Adrenal gland (tissue), 12 donors: ENCODE results near the gene ENTREP1. TPM values are rescaled to one million over a fixed set of nuclear protein-coding genes. Genes with fewer than 3 reads are reported as not detected.
A peak's percentile ranks its signal among the peaks of the same experiment; 100 is the strongest.

ENCODE experiments used
- DNase-seq, 7 donors: peaks; one replicate each; pipeline ENCODE4 v3.0.0-alpha.2; 2019 to 2020
- H3K27ac ChIP-seq, 5 donors: fragments of 200-600 bp; sonication (generic) in 4 of 5; 1 replicate in 3 of 5; 2 replicates in 2 of 5; pipeline versions ENCODE4 v1.5.1 to v1.8.0; 2016 to 2020; ENCODE audit warnings: mild to moderate bottlenecking in 1 of 5
- H3K27me3 ChIP-seq: fragments of 200-600 bp; 2 replicates; pipeline ENCODE4 v1.8.0; 2021
- H3K36me3 ChIP-seq, 2 donors: fragments of 200-600 bp; replicated peaks in 1 of 2; 1 replicate in 1 of 2; 2 replicates in 1 of 2; pipeline versions ENCODE4 v1.5.1 to v1.8.0; 2018 to 2022
- H3K4me1 ChIP-seq, 2 donors: fragments of 200-600 bp; replicated peaks in 1 of 2; 1 replicate in 1 of 2; 2 replicates in 1 of 2; pipeline versions ENCODE4 v1.5.1 to v1.8.0; 2018 to 2021
- H3K4me3 ChIP-seq, 4 donors: fragments of 200-600 bp; sonication (generic) in 3 of 4; one replicate each; pipeline ENCODE4 v1.5.1; 2016 to 2018
- H3K9me3 ChIP-seq, 3 donors: fragments of 200-600 bp; sonication (generic) in 1 of 3; replicated peaks in 1 of 3; 1 replicate in 2 of 3; 2 replicates in 1 of 3; pipeline versions ENCODE4 v1.5.1 to v1.8.0; 2016 to 2021
- POLR2A ChIP-seq, 2 donors: fragments of 450-650 bp; IDR thresholded peaks; one replicate each; pipeline ENCODE4 v1.6.1; 2017; ENCODE audit warnings: antibody characterized with exemption in 2 of 2, mild to moderate bottlenecking in 2 of 2, moderate library complexity in 1 of 2
- WGBS, 4 donors: extraction: QIAGEN DNeasy Blood & Tissue Kit in 2 of 4; methylation state at CpG; one replicate each; pipeline versions ENCODE4 v1.1.5 to v1.1.7; 2013 to 2017; 5-methylcytosine and 5-hydroxymethylcytosine counted together
- intact Hi-C, 2 donors: fragments of 100-400 bp; cut with DNase I; formaldehyde crosslinking; loops; one replicate each; pipeline versions ENCODE4 v1.14.1 to v1.15.0; 2022 to 2023
- polyA plus RNA-seq, 3 donors: library from polyadenylated mRNA; stranded (reverse); fragments of 200-250 nt in 2 of 3; fragments of 350-450 nt in 1 of 3; fragmentation: Illumina TruSeq in 1 of 3; extraction: RNeasy Lipid Tissue Mini Kit (QIAGEN cat#74804) in 1 of 3; gene quantifications; one replicate each; pipeline ENCODE4 v1.2.3, GENCODE V29; 2013 to 2014
- total RNA-seq, 9 donors: library from RNA; depleted of rRNA in 4 of 9; stranded (reverse); fragments of >200 nt in 4 of 9; fragments of 120-200 nt in 1 of 9; fragmentation: NEBNext Ultra II Directional in 1 of 9; extraction: Animal tissue kit (Norgen Biotek cat#: 25700) in 1 of 9; gene quantifications; one replicate each; pipeline versions ENCODE4 v1.1.0 to v1.2.4, GENCODE V29; 2013 to 2023
- TF ChIP-seq, protein P1 (sequence below), 6 experiments: fragments of 450-650 bp in 4 of 6; fragments of 200-600 bp in 2 of 6; sonication (generic) in 1 of 6; IDR thresholded peaks; 1 replicate in 5 of 6; 2 replicates in 1 of 6; pipeline versions ENCODE4 v1.5.1 to v1.8.0; 2016 to 2021; ENCODE audit warnings: antibody characterized with exemption in 6 of 6, mild to moderate bottlenecking in 2 of 6, moderate library complexity in 1 of 6
- donor health status: healthy with polysubstance abuse.
- donor health status: Bipolar disorder and iron deficiency.
- donor health status: DM: yes; HTN: yes; CAD: no.
- donor health status: DM: no; HTN: no; CAD: no.
- donor health status: DM: no; HTN: no; CAD: no.
- donor health status: DM: yes; HTN: yes; CAD: no.

Gene ENTREP1
- total and polyA plus RNA-seq, 12 donors, result 2.5 to 13.7 (median 6.9) TPM

DNA sequence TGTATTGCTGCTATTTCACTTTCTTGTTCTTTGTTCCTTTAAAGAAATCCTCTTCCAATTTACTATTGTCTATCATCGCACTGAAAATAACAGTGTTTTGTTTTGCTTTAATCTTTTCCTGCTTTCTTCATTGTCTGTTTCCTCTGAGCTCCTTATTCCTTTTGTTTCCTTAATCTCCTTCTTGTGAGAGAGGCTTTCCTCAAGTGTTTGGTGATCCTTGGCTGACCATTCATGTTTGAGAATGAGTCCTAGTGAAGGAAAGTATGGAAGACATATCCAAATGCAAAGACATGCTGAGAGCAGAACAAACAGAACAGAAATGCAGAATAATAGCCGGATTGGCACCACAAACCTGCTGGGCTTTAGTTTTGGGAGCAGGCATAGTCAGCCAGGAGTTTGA lies 42.0 kb upstream of the ENTREP1 start:
- TF ChIP-seq, protein P1, sequence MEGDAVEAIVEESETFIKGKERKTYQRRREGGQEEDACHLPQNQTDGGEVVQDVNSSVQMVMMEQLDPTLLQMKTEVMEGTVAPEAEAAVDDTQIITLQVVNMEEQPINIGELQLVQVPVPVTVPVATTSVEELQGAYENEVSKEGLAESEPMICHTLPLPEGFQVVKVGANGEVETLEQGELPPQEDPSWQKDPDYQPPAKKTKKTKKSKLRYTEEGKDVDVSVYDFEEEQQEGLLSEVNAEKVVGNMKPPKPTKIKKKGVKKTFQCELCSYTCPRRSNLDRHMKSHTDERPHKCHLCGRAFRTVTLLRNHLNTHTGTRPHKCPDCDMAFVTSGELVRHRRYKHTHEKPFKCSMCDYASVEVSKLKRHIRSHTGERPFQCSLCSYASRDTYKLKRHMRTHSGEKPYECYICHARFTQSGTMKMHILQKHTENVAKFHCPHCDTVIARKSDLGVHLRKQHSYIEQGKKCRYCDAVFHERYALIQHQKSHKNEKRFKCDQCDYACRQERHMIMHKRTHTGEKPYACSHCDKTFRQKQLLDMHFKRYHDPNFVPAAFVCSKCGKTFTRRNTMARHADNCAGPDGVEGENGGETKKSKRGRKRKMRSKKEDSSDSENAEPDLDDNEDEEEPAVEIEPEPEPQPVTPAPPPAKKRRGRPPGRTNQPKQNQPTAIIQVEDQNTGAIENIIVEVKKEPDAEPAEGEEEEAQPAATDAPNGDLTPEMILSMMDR (IDR thresholded peaks at IDR 0.05), result no peak
- Histone ChIP-seq H3K27ac (no peak overlapping the region), H3K4me1 (no peaks in the 10 kb centered on the region), H3K27me3 (no peaks in the 10 kb centered on the region), H3K4me3 (no peak overlapping the region), H3K9me3 (no peaks in the 10 kb centered on the region), H3K36me3 (no peaks in the 10 kb centered on the region)
- 65 to 81% (median 74%) methylated on average over 2 of the region's 2 CpGs for WGBS, 4 donors
- intact Hi-C loops, result no loop called here
- no peak for DNase-seq

DNA sequence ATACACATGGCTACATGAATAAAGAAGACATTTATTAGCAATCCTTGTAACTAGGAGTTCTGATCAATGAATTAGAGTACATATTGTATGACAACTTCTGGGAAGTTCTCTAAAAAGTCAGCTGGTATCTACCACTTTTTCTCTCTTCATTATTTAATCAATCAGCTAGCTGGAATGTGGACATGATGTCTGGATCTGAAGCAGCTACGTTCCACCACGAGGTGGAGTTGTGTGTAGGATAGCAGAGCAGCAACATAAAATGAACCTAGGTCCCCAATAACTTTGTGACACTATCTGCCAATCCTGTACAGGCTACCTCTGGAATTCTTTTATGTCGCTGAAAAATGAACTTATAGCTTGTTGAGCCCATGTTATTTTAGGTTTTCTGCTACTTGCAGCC lies 32.9 kb upstream of the ENTREP1 start:
- no peaks in the 10 kb centered on the region for H3K27me3 ChIP-seq
- TF ChIP-seq, protein P1 (IDR thresholded peaks at IDR 0.05), result no peak
- TF ChIP-seq POLR2A (IDR thresholded peaks at IDR 0.05), result no peak
- no peaks in the 10 kb centered on the region for H3K36me3 ChIP-seq
- intact Hi-C loops, result no loop called here
- DNase-seq, result no peak
- no peak overlapping the region for H3K4me3 ChIP-seq
- H3K4me1 ChIP-seq, result no peaks in the 10 kb centered on the region
- no peaks in the 10 kb centered on the region for H3K9me3 ChIP-seq
- no peak overlapping the region for H3K27ac ChIP-seq
- 83 to 95% (median 93%) methylated on average over 3 of the region's 3 CpGs for WGBS, 4 donors

DNA sequence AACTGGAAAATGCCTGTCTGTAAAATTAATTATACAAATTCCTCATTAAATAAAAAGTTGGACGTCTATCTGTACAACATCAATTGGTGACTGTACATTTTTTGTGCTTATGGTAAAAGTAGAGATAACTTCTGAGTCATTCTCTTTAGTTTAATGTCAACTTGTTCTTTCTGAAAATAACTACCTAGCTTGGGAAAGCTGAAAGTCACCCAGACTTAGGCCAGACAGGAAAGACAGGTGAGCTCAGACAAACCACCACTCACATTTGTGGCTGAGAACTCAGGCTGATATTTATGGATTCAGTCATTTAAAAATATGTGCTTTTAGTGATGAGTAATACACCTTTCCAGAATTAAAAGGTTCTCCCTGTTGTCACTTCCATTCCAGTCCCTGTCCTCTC lies 31.9 kb upstream of the ENTREP1 start:
- no peak overlapping the region for H3K4me3 ChIP-seq
- intact Hi-C loops, result no loop called here
- H3K9me3 ChIP-seq, result no peaks in the 10 kb centered on the region
- no peak for DNase-seq
- TF ChIP-seq, protein P1 (IDR thresholded peaks at IDR 0.05), result no peak
- TF ChIP-seq POLR2A (IDR thresholded peaks at IDR 0.05), result no peak
- no peak overlapping the region for H3K27ac ChIP-seq
- H3K27me3 ChIP-seq, result no peaks in the 10 kb centered on the region
- no peaks in the 10 kb centered on the region for H3K4me1 ChIP-seq
- H3K36me3 ChIP-seq, result no peaks in the 10 kb centered on the region
- whole genome bisulfite sequencing, 4 donors, result 28 to 46% (median 36%) methylated on average over 1 of the region's 1 CpG

DNA sequence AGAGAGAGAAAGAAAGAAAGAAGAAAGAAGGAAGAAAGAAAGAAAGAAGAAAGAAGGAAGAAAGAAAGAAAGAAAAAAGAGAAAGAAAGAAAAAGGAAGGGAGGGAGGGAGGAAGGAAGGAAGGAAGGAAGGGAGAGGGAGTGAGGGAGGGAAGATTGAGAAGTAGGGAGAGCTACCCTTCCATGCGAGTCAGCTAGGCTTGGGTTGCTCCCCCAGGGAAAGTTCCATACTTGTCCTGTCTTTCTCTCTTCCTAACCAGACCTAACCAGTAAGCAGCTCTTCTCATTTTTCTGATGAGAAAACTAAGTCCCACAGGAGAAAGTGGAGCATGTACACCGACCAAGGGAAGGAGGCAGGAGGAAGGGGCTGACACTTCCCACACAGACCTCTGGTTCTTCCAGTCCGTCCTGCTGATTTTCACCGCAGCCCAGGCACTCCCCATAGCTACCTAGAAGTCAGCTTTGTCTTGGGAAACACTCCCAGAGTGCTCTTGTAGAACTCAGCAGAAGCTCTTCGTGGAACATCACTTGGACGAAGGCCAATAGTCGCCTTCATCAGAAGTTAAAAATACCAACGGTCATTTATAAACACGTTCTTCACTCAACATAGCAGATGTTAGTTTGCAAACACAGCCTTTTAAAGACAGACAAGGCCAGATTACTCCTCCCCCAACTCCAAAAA lies 29.0 kb upstream of the ENTREP1 start:
- intact Hi-C loops, result no loop called here
- H3K27ac ChIP-seq, result no peak overlapping the region
- no peaks in the 10 kb centered on the region for H3K4me1 ChIP-seq
- no peak overlapping the region for H3K4me3 ChIP-seq
- peak in 5 of 7 donors; percentile 17 to 35 (median 21) for DNase-seq
- no peaks in the 10 kb centered on the region for H3K36me3 ChIP-seq
- TF ChIP-seq, protein P1 (IDR thresholded peaks at IDR 0.05), result no peak
- TF ChIP-seq POLR2A (IDR thresholded peaks at IDR 0.05), result no peak
- no peaks in the 10 kb centered on the region for H3K9me3 ChIP-seq
- 39 to 48% (median 45%) methylated on average over 9 of the region's 9 CpGs for WGBS, 4 donors
- no peaks in the 10 kb centered on the region for H3K27me3 ChIP-seq
